ENCODE results near the gene MAGEA6.
"Not testable (repeated sequence)": the region's sequence is repeated elsewhere in the genome, so short reads cannot be mapped to it uniquely, and the experiment has no call there.

The MAGEA6 gene, protein sequence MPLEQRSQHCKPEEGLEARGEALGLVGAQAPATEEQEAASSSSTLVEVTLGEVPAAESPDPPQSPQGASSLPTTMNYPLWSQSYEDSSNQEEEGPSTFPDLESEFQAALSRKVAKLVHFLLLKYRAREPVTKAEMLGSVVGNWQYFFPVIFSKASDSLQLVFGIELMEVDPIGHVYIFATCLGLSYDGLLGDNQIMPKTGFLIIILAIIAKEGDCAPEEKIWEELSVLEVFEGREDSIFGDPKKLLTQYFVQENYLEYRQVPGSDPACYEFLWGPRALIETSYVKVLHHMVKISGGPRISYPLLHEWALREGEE

DNA sequence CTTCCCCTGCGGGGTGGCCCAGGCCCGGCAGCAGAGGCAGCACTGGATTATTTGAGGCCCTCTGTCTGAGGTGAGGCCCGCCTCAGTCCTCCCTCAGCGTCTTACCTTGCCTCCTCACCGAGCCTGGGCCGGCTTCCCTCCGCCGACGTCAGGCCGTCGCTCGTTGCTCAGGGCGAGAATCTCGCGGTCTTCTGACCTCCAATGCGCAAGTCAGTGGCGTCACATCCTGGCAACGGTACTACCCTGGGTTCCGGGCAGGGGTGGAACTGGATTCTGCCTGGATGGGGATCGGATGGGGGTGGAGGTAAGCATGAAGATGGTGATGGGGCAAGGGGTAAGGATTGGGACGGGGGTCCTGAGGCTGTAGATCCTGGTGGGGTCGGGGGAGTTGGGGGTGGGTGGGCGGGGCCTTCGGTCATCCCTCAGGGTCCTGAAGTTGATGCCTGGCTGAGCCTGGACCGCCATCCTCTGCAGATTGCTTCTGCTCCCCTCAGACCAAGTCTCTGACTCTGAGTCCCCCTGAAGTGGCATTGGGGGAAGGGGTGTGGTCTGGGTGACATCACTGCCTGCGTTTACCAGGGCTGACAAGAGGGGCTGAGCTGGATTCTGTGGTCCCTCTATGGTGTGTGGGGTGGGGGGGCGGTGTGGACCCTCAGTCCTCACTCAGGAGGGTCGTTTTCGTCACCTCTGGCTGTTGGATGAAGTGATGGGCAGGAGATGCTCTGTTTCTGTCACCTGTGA is at the start of gene MAGEA6:
MAGEA6 (minus strand) TSS at position 141 of the 741 bp plus-strand sequence. CDS start 2,039 bp downstream, outside the sequence.
- not testable (repeated sequence) for DNase-seq

DNA sequence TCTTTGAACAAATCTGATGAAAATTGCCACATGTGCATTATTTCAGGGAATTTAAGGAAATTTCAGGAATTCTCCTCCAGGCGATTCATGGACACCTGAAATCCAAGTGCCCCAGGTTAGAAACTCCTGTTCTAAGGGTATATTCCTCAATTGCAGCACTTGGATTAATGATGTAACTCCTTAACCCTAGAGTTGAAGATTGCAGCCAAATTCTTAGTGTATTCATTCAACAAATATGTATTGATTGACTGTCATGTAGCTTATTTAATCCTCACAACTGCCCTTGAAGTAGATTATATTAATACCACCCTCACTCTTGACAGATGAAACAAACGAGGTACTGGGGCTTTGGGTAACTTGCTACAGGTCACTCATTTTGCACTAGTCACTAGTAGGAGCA is 49.8 kb upstream of the MAGEA6 start:
- no peak for DNase-seq

DNA sequence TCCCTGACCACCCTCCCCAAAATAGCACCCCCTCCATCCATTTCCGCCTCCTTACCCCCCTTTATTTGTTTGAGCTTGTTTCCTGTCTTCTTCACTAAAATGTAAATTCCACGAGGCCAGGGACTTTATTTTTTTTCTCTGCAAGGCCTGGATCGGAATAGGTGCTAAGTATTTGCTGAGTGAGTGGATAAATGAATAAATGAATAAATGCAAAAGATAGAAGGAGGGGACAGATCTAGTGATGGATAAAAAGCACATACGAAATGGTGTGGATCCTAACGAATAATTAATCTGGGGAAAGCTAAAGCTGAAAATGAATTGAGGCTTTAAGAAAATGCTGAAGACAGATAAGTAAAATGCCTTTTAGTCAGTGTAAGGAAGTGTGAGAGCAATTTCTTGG is 48.9 kb upstream of the MAGEA6 start:
- no peak for DNase-seq

DNA sequence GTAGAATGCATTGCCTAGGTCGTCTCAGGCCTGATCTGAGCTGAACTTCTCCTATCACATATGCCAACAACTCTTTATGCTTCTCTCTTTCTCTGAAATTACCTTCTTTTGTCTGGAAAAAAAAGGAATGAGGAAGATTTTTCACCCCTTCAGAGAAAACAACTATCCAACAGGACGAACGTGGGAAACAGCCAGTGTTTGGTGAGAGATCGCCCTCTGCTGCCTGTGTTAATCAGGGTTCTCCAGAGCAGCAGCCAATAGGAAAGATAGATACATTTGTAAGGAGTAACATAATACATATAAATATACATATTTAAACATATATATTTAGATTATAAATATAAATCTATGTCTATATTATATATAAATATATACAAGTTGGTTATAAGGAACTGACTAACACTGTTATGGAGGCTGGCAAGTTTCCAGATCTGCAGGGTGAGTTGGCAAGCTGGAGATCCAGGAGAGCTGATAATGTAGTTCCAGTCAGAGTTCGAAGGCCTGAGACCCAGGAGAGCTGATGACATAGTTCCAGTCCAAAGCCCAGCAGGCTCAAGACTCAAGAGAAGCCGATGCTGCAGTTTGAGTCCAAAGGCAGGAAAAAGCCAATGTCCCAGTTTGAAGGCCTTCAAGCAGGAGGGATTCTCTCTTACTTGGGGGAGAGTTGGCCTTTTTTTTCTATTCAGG is 47.7 kb upstream of the MAGEA6 start:
- peak; percentile 30 for DNase-seq

DNA sequence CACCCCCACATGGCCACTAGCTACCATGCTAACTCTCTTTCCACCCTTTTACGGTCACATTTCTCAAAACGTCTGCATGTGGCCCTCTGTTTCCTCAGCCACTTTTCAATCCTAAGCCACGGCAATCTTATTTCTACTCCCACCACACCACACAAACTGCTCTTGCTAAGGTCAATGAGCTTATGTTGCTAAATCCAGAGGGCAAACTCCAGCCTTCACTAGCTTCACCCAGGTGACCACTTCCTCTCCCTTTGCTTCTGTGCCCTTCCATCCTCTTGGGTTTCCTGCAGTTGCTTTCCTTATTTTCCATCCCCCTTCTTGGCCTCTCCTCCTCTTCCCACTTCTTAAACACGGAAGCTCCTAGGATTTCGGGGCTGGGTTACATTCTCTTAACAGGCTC is 44.6 kb upstream of the MAGEA6 start:
- no peak for DNase-seq

DNA sequence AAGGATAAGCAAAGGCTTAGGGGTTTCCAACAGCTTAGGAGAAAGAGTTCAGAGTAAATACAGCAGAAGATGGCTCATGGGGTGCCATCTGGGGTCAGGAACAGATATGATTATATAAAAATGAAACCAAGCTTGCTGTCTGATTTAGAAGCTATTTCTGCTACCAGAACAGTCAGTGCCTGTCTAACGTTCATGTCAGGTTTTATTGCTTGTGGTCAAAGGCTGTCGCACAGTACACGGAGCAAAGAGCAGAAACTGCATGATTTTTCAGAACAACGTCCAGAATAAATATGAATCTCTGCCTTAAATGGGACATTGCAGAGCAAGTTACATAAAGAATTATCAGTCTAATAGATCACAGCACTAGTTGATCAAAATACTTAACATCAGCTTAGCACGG is 43.7 kb upstream of the MAGEA6 start:
- DNase-seq = no peak

DNA sequence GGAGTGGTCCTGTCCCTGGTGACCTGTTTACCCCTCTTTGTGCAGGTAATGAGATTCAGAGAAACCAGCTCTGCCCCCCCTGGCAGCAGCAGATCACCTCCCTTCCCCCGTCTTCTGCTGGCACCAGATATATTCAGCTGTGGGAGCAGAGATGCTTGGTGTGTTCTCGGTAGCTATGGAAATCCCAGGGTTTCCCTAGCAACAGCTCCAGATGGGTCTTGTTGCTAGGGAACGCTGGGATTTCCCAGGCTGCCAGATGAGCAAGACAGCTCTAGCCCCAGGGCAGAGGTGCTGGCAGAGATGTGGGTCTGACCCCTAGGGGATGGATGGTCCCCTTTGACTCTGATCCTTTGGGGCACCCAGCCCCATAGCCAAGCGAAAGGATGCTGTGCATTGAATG is 40.9 kb upstream of the MAGEA6 start:
- DNase-seq = no peak

DNA sequence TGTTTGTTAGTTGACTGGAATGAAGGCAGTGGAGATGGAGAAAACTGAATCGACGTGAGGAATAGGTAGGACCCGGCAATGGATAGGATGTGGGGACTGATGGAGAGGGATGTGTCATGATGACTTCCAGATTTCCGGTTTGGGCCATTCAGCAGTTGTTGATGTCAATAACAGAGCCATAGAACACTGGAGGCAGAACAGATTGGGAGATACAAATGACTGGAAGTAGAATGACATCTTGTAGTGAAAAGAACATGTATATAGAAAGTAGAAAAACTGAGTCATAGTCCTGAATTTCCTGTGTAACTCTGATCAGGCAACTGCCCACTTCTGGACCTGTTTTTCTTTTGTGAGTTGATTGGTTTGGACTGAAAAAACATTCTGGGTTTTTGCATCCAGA is 36.5 kb upstream of the MAGEA6 start:
- DNase-seq = peak; percentile 14

DNA sequence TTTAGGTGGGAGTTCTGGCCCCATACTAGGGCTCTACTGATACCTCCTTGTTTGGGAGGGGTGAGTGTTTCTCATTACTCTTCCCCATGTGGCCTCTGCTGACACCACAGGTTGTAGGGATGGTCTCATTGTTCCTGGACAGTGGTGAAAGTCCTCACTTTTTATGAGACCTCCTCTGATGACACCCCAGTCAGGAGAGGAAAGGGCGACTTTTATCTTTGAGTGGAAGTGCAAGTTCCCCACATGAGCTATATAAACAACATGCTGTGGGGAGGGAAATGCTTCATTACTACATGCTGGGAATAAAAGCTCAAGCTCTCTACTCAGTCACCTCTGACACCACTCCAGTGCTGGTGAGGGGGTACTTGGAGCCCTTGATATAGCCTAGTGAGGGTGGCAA is 29.5 kb upstream of the MAGEA6 start:
- no peak for DNase-seq

DNA sequence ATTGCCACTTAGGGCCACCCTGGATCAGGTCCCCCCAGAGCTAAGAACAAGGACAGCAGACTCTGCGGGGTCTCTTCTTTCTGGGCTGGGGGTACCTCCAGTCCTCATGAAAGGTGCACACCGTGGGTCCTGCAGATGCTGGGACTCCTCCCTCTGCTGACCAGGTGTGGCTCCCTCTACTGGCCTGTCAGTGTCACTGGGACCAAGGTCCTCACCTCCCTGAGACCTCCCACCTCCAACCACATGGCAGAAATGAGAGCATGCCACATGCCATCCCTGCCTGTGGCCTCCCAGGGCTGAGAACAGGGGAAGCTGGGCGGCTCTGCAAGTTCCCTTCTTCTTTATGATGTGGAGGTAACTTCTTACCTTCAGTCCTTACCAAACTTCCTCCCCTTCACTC is 17.6 kb upstream of the MAGEA6 start:
- not testable (repeated sequence) for DNase-seq

DNA sequence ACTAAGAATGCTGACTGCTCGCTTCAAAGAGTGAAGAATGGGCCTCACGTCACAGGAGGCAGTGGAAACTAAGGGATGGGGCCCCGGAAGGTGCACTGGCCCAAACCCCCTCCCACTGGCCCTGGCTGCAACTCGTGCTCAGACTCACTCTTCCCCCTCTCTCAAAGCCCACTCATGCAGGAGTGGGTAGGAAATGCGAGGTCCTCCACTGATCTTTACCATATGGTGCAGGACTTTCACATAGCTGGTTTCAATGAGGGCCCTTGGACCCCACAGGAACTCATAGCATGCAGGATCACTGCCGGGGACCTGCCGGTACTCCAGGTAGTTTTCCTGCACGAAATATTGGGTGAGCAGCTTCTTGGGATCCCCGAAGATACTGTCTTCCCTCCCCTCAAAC is 2.9 kb downstream of the MAGEA6 start:
- not testable (repeated sequence) for DNase-seq

DNA sequence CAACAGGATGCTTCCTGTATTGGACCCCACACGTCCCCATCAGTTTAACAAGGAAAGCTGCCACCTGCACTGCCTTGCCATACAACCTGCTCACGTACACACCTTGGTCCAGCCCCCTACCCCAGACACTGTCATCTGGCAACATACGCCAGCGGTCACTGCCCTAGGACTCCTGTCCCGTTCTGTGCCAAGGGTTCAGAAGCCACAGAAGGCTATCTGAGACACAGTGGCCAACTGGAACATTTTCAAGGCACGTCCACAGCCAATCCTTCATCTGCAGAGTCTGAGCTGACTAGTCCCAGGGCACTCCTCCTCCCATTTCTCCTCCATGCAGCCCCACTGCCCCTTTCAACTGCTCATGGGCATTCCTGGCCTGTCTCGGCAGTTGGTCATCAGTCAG is 7.9 kb downstream of the MAGEA6 start:
- DNase-seq = not testable (repeated sequence)

DNA sequence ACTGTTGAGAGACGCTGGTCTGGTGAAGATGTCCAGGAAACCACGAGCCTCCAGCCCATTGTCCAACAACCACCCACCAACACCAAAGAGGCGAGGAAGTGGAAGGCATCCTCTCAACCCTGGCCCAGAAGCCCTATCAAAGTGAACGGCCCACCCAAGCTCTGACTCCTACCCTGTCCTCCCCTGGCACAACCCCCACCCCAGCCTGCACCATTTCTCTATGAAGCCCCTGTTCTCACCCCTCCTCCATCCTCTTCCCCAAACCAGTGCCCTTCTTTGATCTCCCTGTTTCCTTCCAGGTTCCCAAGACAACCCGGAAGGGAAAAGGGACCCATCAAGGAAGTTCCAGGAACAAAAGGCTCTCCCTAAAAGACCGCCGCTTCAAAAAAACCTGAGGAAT is 9.9 kb downstream of the MAGEA6 start:
- DNase-seq = not testable (repeated sequence)

DNA sequence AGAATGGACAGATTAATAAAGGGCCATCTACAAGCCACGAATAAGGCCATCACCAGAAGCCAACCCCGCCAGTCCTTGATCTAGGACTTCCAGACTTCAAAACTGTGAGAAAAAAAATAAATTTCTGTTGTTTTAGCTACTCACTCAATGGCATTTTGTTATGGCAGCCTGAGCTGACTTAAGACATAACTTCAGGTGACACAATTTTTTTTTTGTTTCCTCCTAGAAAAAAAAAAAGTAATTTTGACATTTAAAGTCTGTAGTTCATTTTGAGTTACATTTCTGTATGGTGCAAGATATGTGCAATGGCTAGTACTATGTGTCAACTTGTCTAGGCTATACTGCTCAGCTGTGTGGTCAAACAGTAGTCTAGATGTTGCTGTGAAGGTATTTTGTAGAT is 10.6 kb downstream of the MAGEA6 start, which contains the start of gene CSAG3:
CSAG3 (plus strand) TSS at position 301 of the 400 bp plus-strand sequence.
- not testable (repeated sequence) for DNase-seq

DNA sequence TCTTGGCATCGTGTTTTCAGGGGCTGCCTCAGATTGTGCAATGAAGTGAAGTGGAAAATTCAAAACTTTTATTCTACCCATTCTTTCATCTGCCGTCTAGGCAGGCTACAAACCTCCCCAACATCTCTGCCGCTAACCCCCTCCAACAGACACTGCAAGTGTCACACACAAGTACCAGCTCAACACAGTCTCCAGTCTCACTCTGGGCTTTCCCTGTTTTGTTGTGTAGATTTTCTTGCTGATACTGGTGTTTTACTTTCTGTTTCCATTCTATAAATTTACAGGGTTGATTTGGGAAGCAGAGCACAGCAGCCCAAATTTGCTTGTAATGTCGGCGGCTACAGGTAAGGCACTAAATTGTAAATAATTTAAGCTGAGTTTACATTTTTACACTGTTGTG is 14.6 kb downstream of the MAGEA6 start:
- DNase-seq = not testable (repeated sequence)

DNA sequence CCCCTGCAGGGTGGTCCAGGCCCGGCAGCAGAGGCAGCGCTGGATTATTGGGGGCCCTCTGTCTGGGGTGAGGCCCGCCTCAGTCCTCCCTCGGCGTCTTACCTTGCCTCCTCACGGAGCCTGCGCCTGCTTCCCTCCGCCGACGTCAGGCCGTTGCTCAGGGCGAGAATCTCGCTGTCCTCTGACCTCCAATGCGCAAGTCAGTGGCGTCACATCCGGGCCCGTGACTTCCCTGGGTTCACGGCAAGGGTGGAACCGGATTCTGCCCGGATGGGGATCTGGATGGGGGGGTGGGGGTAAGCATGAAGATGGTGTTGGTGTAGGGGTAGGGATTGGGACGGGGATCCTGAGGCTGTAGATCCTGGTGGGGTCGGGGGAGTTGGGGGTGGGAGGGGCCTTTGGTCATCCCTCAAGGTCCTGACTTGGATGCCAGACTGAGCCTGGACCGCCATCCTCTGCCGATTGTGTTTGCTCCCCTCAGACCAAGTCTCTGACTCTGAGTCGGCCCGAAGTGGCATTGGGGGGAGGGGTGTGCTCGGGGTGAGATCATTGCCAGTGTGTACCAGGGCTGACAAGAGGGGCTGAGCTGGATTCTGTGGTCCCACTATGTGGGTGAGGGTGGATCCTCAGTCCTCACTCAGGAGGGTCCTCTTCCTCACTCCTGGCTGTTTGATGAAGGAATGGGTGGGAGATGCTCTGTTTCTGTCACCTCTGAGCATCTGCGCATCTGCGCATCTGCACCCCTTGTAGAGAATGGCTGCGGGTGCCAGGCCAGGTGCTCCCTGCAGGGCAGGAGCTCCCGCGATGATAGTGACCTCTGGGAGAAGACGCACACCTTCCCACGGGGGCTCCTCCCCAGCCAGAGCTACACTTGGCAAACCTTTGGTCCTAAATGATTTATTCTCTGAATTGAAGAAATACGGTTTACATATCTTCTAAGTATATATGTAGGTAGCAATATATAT is 15.5 kb downstream of the MAGEA6 start, which contains the start of gene MAGEA2:
MAGEA2 (minus strand) TSS at position 157 of the 965 bp plus-strand sequence. CDS start 2,479 bp downstream, outside the sequence.
- not testable (repeated sequence) for DNase-seq

DNA sequence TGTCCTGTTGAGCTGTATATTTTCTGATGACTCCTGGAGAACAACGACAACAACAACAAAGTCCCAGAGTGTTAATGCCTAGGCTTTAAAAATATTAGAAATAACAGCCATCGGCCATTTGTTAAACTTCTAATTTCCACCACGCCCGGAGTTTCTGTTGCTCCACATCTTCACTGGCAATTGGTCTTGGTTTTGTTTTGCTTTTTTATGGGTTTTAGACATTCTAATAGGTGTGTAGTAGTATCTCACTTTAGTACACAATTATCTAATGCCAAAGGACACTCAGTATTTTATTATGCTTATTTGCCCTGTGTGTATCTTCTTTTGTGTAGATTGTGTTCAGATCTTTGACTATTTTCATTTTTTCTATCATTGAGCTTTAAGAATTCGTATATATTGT is 30.9 kb downstream of the MAGEA6 start:
- no peak for DNase-seq

DNA sequence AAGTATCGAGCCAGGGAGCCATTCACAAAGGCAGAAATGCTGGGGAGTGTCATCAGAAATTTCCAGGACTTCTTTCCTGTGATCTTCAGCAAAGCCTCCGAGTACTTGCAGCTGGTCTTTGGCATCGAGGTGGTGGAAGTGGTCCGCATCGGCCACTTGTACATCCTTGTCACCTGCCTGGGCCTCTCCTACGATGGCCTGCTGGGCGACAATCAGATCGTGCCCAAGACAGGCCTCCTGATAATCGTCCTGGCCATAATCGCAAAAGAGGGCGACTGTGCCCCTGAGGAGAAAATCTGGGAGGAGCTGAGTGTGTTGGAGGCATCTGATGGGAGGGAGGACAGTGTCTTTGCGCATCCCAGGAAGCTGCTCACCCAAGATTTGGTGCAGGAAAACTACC is 33.0 kb downstream of the MAGEA6 start:
- not testable (repeated sequence) for DNase-seq

DNA sequence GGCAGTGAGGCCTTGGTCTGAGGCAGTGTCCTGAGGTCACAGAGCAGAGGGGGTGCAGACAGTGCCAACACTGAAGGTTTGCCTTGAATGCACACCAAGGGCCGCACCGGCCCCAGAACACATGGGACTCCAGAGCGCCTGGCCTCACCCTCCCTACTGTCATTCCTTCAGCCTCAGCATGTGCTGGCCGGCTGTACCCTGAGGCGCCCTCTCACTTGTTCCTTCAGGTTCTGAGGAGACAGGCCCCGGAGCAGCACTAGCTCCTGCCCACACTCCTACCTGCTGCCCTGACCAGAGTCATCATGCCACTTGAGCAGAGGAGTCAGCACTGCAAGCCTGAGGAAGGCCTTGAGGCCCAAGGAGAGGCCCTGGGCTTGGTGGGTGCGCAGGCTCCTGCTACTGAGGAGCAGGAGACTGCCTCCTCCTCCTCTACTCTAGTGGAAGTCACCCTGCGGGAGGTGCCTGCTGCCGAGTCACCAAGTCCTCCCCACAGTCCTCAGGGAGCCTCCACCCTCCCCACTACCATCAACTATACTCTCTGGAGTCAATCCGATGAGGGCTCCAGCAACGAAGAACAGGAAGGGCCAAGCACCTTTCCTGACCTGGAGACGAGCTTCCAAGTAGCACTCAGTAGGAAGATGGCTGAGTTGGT is 33.5 kb downstream of the MAGEA6 start:
- DNase-seq = no peak

DNA sequence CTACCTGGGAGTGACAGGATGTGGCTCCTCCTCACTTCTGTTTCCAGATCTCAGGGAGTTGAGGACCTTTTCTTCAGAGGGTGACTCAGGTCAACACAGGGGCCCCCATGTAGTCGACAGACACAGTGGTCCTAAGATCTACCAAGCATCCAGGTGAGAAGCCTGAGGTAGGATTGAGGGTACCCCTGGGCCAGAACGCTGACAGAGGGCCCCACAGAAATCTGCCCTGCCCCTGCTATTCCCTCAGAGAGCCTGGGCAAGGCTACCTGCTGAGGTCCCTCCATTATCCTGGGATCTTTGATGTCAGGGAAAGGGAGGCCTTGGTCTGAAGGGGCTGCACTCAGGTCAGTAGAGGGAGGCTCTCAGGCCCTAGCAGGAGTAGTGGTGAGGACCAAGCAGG is 34.4 kb downstream of the MAGEA6 start:
- no peak for DNase-seq

DNA sequence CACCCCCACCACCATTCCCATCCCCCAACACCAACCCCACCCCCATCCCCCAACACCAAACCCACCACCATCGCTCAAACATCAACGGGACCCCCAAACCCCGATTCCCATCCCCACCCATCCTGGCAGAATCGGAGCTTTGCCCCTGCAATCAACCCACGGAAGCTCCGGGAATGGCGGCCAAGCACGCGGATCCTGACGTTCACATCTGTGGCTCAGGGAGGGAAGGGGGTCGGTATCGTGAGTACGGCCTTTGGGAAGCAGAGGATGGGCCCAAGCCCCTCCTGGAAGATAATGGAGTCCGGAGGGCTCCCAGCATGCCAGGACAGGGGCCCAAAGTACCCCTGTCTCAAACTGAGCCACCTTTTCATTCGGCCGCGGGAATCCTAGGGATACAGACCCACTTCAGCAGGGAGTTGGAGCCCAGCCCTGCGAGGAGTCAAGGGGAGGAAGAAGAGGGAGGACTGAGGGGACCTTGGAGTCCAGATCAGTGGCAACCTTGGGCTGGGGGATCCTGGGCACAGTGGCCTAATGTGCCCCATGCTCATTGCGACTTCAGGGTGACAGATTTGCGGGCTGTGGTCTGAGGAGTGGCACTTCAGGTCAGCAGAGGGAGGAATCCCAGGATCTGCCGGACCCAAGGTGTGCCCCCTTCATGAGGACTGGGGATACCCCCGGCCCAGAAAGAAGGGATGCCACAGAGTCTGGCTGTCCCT is 35.2 kb downstream of the MAGEA6 start:
- not testable (repeated sequence) for DNase-seq

All from activated CD4-positive, alpha-beta T cell treated with anti-CD3 and anti-CD28 coated beads, Interleukin-10, Interleukin-2, amounts not matched to agents 100 ng/mL and 50 ng/mL, durations not matched to agents 16 hours and 8 hours (primary cell).